B cell (primary cell): Measurements from ENCODE around the gene PCDHA10.

ENCODE experiments used
- EZH2 ChIP-seq: IDR thresholded peaks from 2 replicates; pipeline ENCODE4 v1.6.1; 2012; ENCODE audit warnings: borderline replicate concordance, low read depth, mild to moderate bottlenecking, moderate library complexity, low read length; ENCODE audit not compliant: insufficient read depth, poor library complexity, severe bottlenecking
- TF ChIP-seq, protein P1 (sequence below): fragments of 200-600 bp; IDR thresholded peaks from one replicate; pipeline ENCODE4 v1.8.0; 2022; ENCODE audit warnings: antibody characterized with exemption, mild to moderate bottlenecking

DNA sequence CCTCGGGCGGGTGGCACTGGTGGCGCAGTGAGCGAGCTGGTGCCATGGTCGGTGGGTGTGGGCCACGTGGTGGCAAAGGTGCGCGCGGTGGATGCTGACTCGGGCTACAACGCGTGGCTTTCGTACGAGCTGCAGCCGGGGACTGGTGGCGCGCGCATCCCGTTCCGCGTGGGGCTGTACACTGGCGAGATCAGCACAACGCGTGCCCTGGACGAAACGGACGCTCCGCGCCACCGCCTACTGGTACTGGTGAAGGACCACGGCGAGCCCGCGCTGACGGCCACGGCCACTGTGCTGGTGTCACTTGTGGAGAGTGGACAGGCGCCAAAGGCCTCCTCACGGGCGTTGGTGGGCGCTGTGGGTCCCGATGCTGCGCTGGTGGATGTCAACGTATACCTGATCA lies 46.8 kb upstream of the PCDHA10 start:
- TF ChIP-seq, protein P1, sequence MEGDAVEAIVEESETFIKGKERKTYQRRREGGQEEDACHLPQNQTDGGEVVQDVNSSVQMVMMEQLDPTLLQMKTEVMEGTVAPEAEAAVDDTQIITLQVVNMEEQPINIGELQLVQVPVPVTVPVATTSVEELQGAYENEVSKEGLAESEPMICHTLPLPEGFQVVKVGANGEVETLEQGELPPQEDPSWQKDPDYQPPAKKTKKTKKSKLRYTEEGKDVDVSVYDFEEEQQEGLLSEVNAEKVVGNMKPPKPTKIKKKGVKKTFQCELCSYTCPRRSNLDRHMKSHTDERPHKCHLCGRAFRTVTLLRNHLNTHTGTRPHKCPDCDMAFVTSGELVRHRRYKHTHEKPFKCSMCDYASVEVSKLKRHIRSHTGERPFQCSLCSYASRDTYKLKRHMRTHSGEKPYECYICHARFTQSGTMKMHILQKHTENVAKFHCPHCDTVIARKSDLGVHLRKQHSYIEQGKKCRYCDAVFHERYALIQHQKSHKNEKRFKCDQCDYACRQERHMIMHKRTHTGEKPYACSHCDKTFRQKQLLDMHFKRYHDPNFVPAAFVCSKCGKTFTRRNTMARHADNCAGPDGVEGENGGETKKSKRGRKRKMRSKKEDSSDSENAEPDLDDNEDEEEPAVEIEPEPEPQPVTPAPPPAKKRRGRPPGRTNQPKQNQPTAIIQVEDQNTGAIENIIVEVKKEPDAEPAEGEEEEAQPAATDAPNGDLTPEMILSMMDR: no peak
- TF ChIP-seq EZH2: no peak
